Activated naive CD8-positive, alpha-beta T cell treated with anti-CD3 and anti-CD28 coated beads, Interleukin-2, amount 50 U/mL, for 16 hours (primary cell): ENCODE results near the gene EPM2A.
"Not testable (repeated sequence)": the region's sequence is repeated elsewhere in the genome, so short reads cannot be mapped to it uniquely, and the experiment has no call there.

Experiments
- DNase-seq: peaks from one replicate; pipeline ENCODE4 v3.0.0-alpha.2; 2020; ENCODE audit warnings: low read depth, low spot score

EPM2A gene

GRCh38 chr6:145735356-145736165, at the start of gene EPM2A:
Gene EPM2A, minus strand, starts transcription at chr6:145735520. Its CDS starts 22 bp downstream, at chr6:145735498.
- DNase-seq = peak; percentile 4

GRCh38 chr6:145784683-145785082, 49.4 kb upstream of the EPM2A start:
- no peak for DNase-seq

DNA sequence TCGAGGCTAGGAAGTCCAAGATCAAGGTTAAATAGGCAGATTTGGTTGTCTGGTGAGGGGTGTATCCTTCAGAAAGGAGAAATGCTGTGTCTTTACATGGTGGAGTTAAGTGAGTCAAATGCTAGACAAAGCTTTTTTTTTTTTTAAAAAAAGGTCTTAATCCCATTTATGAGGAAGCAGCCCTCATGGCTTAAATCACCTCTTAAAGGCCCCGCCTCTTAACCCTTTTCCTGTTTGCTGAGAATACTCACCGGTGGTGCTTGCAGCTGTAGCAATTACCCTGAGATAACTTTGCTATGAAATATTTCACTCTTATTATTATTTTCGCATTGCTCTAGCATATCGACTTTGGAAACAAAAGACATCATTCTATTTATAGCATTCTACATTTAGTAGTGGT, 48.5 kb upstream of the EPM2A start:
- DNase-seq = no peak

- DNase-seq = no peak
These were observed 37.5 kb upstream of the EPM2A start for GRCh38 chr6:145772846-145773245.

- DNase-seq = no peak
These were observed 30.1 kb upstream of the EPM2A start for GRCh38 chr6:145765449-145765848.

DNA sequence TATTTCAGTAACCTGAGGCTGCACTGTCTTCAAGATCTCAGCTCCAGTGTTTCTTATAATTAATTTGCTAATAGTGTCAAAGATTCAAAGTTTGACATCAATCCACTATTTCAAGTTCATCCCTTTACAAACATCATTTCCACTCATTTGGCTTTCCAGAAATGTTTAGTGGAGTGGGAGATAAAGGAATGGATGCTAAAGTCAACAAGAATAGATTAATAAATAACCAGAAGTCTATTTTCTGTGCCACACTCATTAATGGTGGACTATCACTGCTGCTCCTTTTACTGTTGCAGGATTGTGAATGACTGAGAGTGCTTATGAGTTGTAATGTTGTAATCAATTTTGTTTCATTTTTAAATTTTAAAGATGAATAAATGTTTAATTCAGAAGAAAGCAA, 28.4 kb upstream of the EPM2A start:
- no peak for DNase-seq

GRCh38 chr6:145761584-145761983, 26.3 kb upstream of the EPM2A start:
- DNase-seq = no peak

DNA sequence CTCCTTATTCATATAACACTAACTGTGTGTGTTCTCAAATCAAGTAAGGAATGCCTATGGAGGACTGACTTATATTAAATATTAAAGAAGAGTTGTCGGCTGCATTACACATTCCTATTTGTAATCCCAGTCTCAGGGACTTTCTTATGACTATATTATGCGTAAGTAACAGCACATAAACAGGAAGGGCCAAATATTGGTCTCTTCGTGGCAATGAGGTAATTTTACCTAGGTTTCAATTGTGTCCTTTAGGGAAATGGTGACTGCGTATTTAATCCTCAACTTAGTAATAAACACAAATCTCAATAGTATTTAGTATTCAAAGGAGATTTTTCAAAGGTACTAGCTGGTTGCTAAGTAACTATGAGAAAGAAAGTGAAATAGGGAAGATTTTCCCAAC, 22.8 kb upstream of the EPM2A start:
- DNase-seq = no peak

DNA sequence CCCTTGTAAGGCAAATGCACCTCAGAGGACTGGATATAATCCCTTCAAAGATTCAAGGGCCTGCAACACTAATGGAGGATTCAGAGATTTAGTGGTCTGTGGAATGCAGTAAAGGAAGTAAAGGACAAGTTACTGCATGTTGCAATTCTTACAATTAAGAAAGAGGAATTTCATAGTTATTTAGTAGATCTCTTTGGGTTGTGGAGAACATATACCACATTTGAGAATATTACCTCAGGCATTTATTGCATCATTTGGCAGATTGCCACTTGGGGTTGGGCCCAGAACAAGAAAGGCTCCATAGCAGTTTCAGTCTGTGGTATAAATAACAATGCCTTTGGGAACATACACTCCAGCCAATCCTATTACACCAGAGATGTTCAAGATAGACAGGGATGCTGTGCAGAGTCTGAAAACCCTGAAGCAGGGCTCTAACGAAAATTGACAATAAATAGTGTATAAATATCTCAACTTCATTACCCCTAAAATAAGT, 20.9 kb upstream of the EPM2A start:
- no peak for DNase-seq

DNA sequence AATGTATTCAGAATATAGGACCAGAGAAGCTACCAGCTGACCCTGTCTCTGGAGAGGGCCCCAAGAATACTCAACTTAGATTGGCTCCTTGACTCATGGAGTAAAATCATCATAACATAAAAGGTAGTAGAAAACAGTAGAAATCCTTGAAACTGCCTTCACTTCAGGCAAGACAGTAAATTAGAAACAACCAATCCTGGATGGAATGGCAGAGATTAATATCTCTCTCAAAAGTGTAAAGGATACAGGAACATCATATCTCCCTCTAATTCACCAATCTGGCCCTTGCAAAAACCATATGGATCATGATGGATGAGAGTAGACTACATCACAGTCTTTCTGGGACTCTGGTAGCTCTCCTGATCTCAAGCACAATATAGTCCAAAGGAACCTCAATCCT, 20.4 kb upstream of the EPM2A start:
- no peak for DNase-seq

- DNase-seq = no peak
These were observed 17.3 kb upstream of the EPM2A start for GRCh38 chr6:145752638-145753037.

DNA sequence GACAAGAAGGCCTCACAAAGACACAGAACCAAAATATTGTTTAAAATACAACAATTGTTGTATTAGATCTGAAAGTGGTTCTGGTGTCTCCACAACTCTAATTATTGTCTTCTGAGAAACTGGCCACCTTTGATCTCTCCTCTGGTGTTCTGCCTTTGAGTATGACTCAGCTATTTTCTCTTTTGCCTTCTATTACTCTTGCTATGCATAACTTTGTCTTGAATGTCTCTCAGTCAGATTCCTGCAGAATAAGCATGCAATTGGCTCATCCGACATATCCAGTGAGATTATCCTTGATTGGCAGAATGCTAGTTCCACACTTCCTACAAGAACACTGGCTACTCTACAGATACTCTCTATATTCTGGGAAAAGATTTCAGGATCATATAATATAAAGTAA, 14.3 kb upstream of the EPM2A start:
- no peak for DNase-seq

- DNase-seq = no peak
These were observed 10.5 kb upstream of the EPM2A start for GRCh38 chr6:145745861-145746260.

DNA sequence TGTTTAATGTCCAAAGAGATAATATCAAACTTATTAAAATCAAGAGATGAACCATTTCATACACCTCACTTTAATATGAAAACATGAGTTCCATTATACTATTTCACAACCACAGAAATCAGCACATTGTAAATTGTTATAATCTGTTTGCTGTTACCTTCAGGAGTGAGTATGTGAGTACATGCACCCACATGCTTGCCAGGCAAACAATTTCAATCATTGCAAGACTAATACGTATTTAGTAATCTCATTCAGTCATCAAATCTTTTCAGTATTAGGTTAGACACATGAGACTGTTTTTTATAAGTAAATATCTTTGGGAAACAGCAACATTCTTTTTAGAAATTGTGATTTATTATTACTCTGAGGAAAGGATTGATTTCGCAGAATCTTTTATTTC, 9.3 kb upstream of the EPM2A start:
- DNase-seq = no peak

DNA sequence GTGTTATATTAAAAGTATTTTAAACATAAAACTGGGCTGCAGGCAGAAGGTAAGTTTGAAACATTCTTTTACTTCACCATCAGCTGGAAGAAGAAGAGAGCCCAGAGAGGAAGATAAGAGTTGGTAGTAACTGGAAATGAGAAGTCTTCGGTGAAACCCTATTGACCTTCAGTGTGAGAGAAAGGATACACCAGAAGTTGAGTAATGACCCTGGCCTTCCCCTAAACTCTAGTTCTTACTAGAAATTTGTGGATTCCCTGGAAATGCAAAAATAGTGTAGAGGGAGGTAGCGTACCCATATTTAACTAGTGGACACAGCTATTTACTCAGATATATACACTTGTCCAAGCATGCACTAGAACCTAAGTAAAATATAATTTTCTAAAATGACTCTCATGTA, 8.0 kb upstream of the EPM2A start:
- DNase-seq = no peak

DNA sequence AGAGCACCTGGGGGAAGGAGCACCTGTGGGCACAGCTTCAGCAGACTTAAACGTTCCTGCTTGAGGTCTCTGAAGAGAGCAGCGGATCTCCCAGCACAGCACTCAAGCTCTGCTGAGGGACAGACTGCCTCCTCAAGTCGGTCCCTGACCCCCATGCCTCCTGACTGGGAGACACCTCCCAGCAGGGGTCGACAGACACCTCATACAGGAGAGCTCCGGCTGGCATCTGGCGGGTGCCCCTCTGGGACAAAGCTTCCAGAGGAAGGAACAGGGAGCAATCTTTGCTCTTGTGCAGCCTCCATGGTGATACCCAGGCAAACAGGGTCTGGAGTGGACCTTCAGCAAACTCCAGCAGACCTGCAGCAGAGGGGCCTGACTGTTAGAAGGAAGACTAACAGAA, 7.2 kb upstream of the EPM2A start:
- not testable (repeated sequence) for DNase-seq

DNA sequence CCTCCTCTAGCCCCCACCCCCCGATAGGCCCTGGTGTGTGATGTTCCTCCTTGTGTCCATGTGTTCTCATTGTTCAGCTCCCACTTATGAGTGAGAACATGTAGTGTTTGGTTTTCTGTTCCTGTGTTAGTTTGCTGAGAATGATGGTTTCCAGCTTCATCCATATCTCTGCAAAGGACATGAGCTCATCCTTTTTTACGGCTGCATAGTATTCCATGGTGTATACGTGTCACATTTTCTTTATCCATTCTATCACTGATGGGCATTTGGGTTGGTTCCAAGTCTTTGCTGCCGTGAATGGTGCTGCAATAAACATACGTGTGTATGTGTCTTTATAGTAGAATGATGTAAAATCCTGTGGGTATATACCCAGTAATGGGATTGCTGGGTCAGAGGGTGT, 4.4 kb upstream of the EPM2A start:
- DNase-seq = not testable (repeated sequence)

DNA sequence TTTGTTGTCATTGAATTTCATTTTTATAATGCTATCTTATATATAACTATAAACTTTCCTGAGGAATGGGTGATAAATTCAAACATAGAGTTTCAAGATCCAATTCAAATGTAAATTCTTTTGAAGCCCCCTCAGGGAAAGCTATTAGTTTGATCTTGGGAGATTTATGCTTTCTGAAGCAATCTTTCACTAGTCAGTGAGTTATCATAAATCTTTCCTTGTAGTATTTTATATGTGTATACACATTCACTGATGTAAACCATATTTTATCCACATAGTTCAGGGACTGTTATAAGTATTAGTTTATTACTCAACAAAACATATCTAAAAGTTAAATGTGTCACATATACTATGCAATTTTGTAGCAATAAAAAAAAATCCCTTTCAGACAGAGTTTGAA, 2.9 kb upstream of the EPM2A start:
- no peak for DNase-seq

- DNase-seq = no peak
These were observed 1.4 kb upstream of the EPM2A start for GRCh38 chr6:145736661-145737144.

- DNase-seq = peak; percentile 48
These were observed 599 bp downstream of the EPM2A start for GRCh38 chr6:145734486-145735355.

GRCh38 chr6:145733810-145734209, 1.5 kb downstream of the EPM2A start:
- DNase-seq = no peak

DNA sequence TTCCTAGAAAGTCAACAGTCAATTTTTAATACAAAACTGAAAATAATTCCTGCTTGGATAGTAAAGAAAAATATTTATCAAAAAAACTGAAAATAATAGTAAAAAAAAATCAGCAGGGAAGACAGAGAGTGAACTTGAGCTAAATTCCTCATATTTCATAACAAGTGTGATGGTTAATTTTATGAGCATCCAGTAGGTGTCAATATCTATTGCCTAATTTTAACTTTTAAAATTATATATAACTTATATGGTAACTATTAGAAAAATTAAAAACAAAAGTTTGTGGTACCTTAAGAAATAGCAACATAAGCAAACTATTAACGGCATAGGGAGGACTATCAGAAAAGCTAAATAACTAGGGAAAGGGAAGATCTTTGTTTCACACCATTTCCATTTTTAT, 2.1 kb downstream of the EPM2A start:
- no peak for DNase-seq

DNA sequence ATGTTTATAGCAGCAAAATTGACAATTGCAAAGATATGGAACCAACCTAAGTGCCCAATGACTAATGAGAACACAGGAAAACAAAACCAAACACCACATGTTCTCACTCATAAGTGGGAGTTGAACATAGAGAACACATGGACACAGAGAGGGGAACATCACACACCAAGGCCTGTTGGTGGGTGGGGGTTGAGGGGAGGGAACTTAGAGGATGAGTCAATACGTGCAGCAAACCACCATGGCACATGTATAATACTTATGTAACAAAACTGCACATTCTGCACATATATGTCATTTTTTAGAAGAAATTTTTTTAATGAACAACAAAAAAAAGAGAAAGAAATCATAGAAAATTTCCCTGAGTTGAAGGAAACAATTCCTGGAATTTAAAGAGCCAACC, 3.9 kb downstream of the EPM2A start:
- DNase-seq = peak; percentile 12
